CD4-positive, alpha-beta T cell treated with Interleukin-15 for 4 hours (primary cell): ENCODE measurements around the gene HSPB2.
"Not testable (repeated sequence)": the region's sequence is repeated elsewhere in the genome, so short reads cannot be mapped to it uniquely, and the experiment has no call there.

Experiments used
- DNase-seq: peaks from one replicate; pipeline ENCODE4 v3.0.0-alpha.2; 2020; ENCODE audit warnings: low spot score

Gene HSPB2

GRCh38 chr11:111913997-111914396, 1.5 kb downstream of the HSPB2 start:
- DNase-seq, result no peak

- no peak for DNase-seq
These were observed 4.2 kb downstream of the HSPB2 start for GRCh38 chr11:111916768-111917167.

- DNase-seq, result no peak
These were observed 4.8 kb downstream of the HSPB2 start for GRCh38 chr11:111917312-111917711.

GRCh38 chr11:111917788-111918187, 5.3 kb downstream of the HSPB2 start:
- DNase-seq, result no peak

- DNase-seq, result no peak
These were observed 6.1 kb downstream of the HSPB2 start, which contains the start of gene C11orf52 for GRCh38 chr11:111918390-111919256. Gene C11orf52 (plus strand): TSS chr11:111918913. CDS start chr11:111918973, 60 bp downstream.

- DNase-seq, result no peak
These were observed 8.4 kb downstream of the HSPB2 start for GRCh38 chr11:111920908-111921307.

- no peak for DNase-seq
These were observed 9.2 kb downstream of the HSPB2 start for GRCh38 chr11:111921541-111922230.

GRCh38 chr11:111922803-111923202, 10.3 kb downstream of the HSPB2 start:
- DNase-seq, result no peak

GRCh38 chr11:111923351-111923788, 10.8 kb downstream of the HSPB2 start:
- DNase-seq, result no peak

- no peak for DNase-seq
These were observed 11.4 kb downstream of the HSPB2 start for GRCh38 chr11:111923951-111924350.

GRCh38 chr11:111925953-111926352, 13.4 kb downstream of the HSPB2 start:
- DNase-seq, result no peak

GRCh38 chr11:111926505-111927391, 14.2 kb downstream of the HSPB2 start:
- peak; percentile 97 for DNase-seq

GRCh38 chr11:111930472-111930871, 17.9 kb downstream of the HSPB2 start:
- DNase-seq, result no peak

- DNase-seq, result no peak
These were observed 20.0 kb downstream of the HSPB2 start for GRCh38 chr11:111932611-111932950.

GRCh38 chr11:111933176-111933575, 20.6 kb downstream of the HSPB2 start:
- not testable (repeated sequence) for DNase-seq

- no peak for DNase-seq
These were observed 21.3 kb downstream of the HSPB2 start for GRCh38 chr11:111933872-111934271.

- no peak for DNase-seq
These were observed 21.8 kb downstream of the HSPB2 start for GRCh38 chr11:111934306-111934705.

- DNase-seq, result no peak
These were observed 22.9 kb downstream of the HSPB2 start for GRCh38 chr11:111935317-111936039.

- no peak for DNase-seq
These were observed 23.6 kb downstream of the HSPB2 start for GRCh38 chr11:111936040-111936540.

- no peak for DNase-seq
These were observed 24.9 kb downstream of the HSPB2 start for GRCh38 chr11:111937461-111937769.

GRCh38 chr11:111937844-111938243, 25.3 kb downstream of the HSPB2 start:
- DNase-seq, result no peak
